Muscle of leg (tissue), 11 donors: ENCODE data around the gene XYLT1. TPM values are rescaled to one million over a fixed set of nuclear protein-coding genes. Genes with fewer than 3 reads are reported as not detected.
"Not testable (repeated sequence)": the region's sequence is repeated elsewhere in the genome, so short reads cannot be mapped to it uniquely, and the experiment has no call there.

Experiments used
- DNase-seq: peaks from one replicate; pipeline ENCODE4 v3.0.0; 2013
- H3K27ac ChIP-seq: one replicate; pipeline ENCODE4 v1.5.1; 2013; ENCODE audit warnings: mild to moderate bottlenecking, low read length, control low read depth
- H3K27me3 ChIP-seq: one replicate; pipeline ENCODE4 v1.6.1; 2013; ENCODE audit warnings: low read length; ENCODE audit not compliant: control insufficient read depth, insufficient read depth
- H3K36me3 ChIP-seq: one replicate; pipeline ENCODE4 v1.6.1; 2013; ENCODE audit warnings: low read length; ENCODE audit not compliant: control insufficient read depth, insufficient read depth
- H3K4me1 ChIP-seq: one replicate; pipeline ENCODE4 v1.6.1; 2013; ENCODE audit warnings: low read length; ENCODE audit not compliant: control insufficient read depth, insufficient read depth
- H3K4me3 ChIP-seq: one replicate; pipeline ENCODE4 v1.5.1; 2013; ENCODE audit warnings: low read length, control low read depth
- H3K9me3 ChIP-seq: replicated peaks from 2 replicates; pipeline ENCODE4 v1.6.1; 2013; ENCODE audit warnings: low read depth, low read length; ENCODE audit not compliant: control insufficient read depth
- WGBS: methylation state at CpG from one replicate; pipeline ENCODE4 v1.1.5; 2013; ENCODE audit warnings: missing lambda C conversion rate; ENCODE audit not compliant: insufficient coverage; 5-methylcytosine and 5-hydroxymethylcytosine counted together
- polyA plus RNA-seq, 8 donors: library from polyadenylated mRNA; unstranded; fragments of 120-200 nt; gene quantifications; one replicate each; pipeline versions ENCODE4 v1.2.1 to v1.2.3, GENCODE V29; 2013; ENCODE audit warnings: inconsistent platforms in 1 of 8, low replicate concordance in 1 of 8; ENCODE audit not compliant: insufficient read length in 8 of 8, insufficient read depth in 1 of 8
- total RNA-seq: library from RNA; stranded (reverse); fragments of 120-200 nt; gene quantifications from one replicate; pipeline ENCODE4 v1.2.4, GENCODE V29; 2013

Gene XYLT1
- total and polyA plus RNA-seq, 9 donors = 4.3 to 9.7 (median 5.3) TPM

DNA sequence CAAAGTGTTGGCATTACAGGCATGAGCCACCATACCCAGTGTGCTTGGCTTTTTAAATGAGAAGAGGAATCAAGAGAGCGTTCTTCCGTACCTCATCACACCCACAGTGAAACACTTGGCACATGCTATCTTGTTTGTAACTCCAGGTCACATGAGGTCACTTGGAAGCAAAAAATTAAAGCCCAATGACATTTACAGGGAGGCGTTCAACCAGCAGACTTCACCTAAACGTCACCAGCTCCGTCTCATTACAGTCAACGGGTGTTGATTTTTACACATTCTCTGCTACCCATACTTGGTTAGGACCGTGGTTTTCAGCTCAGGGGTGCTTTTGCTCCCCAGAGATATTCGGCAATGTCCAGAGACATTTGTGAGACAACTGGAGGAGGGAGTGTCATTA is 127.0 kb downstream of the XYLT1 start:
- no peaks in the 10 kb centered on the region for H3K36me3 ChIP-seq
- H3K27me3 ChIP-seq = no peaks in the 10 kb centered on the region
- peaks cover 51% of the 10 kb centered on the region for H3K4me1 ChIP-seq
- peak overlapping the region; percentile 7 for H3K27ac ChIP-seq
- no peaks in the 10 kb centered on the region for H3K9me3 ChIP-seq
- 72% methylated on average over 6 of the region's 8 CpGs for WGBS
- no peak overlapping the region for H3K4me3 ChIP-seq
- DNase-seq = no peak

GRCh38 chr16:17343028-17343427 is 127.7 kb downstream of the XYLT1 start:
- Histone ChIP-seq H3K27me3 (no peaks in the 10 kb centered on the region), H3K4me1 (peaks cover 49% of the 10 kb centered on the region), H3K9me3 (no peaks in the 10 kb centered on the region), H3K27ac (peak overlapping the region; percentile 20), H3K4me3 (no peak overlapping the region), H3K36me3 (no peaks in the 10 kb centered on the region)
- DNase-seq = no peak
- WGBS = 78% methylated on average over 9 of the region's 10 CpGs

GRCh38 chr16:17342031-17342430 is 128.7 kb downstream of the XYLT1 start:
- DNase-seq = no peak
- WGBS = 95% methylated on average over 2 of the region's 2 CpGs
- no peak overlapping the region for H3K4me3 ChIP-seq
- no peaks in the 10 kb centered on the region for H3K36me3 ChIP-seq
- no peak overlapping the region for H3K27ac ChIP-seq
- peaks cover 39% of the 10 kb centered on the region for H3K4me1 ChIP-seq
- H3K27me3 ChIP-seq = no peaks in the 10 kb centered on the region
- no peaks in the 10 kb centered on the region for H3K9me3 ChIP-seq

GRCh38 chr16:17340804-17341203 is 130.0 kb downstream of the XYLT1 start:
- no peak for DNase-seq
- Histone ChIP-seq H3K4me1 (peaks cover 38% of the 10 kb centered on the region), H3K36me3 (no peaks in the 10 kb centered on the region), H3K4me3 (no peak overlapping the region), H3K27ac (no peak overlapping the region), H3K9me3 (no peaks in the 10 kb centered on the region), H3K27me3 (no peaks in the 10 kb centered on the region)
- WGBS = no CpG with 5 or more reads among the region's 4 CpGs

GRCh38 chr16:17339764-17340541 is 130.8 kb downstream of the XYLT1 start:
- no peak overlapping the region for H3K27ac ChIP-seq
- WGBS = 65% methylated on average over 3 of the region's 7 CpGs
- H3K9me3 ChIP-seq = no peaks in the 10 kb centered on the region
- H3K4me1 ChIP-seq = peaks cover 33% of the 10 kb centered on the region
- H3K27me3 ChIP-seq = no peaks in the 10 kb centered on the region
- no peak overlapping the region for H3K4me3 ChIP-seq
- no peaks in the 10 kb centered on the region for H3K36me3 ChIP-seq
- no peak for DNase-seq

- H3K36me3 ChIP-seq = no peaks in the 10 kb centered on the region
- WGBS = 94% methylated on average over 7 of the region's 7 CpGs
- no peaks in the 10 kb centered on the region for H3K27me3 ChIP-seq
- no peak overlapping the region for H3K27ac ChIP-seq
- H3K9me3 ChIP-seq = no peaks in the 10 kb centered on the region
- no peak for DNase-seq
- no peak overlapping the region for H3K4me3 ChIP-seq
- H3K4me1 ChIP-seq = peaks cover 20% of the 10 kb centered on the region
Observed at GRCh38 chr16:17338244-17338643, 132.5 kb downstream of the XYLT1 start.

DNA sequence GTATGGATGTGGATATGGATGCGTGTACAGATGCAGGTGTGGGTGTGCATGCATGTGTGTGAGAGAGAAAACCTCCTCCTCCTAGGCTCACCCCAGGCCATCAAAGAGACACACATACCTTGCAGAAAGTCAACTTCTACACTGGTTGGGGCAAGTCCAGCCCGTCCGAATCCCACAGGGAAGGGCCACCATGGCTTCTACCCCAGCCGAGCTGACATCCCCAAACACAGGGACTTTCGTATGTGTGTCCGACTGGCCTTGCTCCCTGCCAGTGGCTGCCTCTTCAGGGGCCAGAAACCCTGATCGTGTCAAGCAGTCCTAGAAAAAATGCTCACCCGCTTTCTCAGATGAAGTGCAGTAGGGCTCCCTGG is 134.2 kb downstream of the XYLT1 start:
- Histone ChIP-seq H3K27me3 (no peaks in the 10 kb centered on the region), H3K9me3 (no peaks in the 10 kb centered on the region), H3K4me1 (peaks cover 15% of the 10 kb centered on the region), H3K36me3 (no peaks in the 10 kb centered on the region), H3K4me3 (no peak overlapping the region), H3K27ac (no peak overlapping the region)
- no peak for DNase-seq
- 64% methylated on average over 7 of the region's 8 CpGs for WGBS

DNA sequence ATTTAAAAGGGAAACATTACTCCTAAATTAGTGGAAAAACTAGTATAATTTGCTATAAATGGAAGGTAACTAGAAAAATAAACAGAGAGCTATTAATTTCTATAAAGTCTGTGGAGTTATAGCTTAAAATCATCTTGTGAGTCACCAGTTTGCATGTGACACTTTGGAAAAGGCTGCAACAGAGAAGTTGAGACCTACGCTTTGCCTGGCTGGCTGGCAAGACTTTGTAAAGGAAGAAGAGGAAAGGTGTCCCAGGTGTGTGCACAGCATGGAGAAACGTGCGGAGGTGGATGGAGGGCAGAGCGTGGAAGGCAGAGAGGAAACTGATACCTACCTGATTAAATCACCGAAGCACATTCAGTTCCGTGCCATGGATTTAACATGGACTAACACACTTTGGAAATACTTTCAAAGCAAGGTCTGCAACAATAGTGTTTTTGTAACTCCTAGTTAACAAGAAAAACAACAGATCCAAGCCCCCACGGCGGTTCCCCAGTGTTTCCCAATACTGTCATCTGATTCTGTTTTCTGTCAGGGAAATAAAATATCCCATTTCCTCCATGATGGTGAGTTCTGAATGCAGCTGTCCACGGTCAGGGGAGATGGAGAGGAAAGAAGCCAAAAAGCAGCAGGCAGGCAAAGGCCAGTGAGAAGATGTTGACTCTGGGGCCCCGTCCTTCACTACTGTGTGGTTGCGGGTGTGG is 134.8 kb downstream of the XYLT1 start:
- Histone ChIP-seq H3K4me1 (peaks cover 17% of the 10 kb centered on the region), H3K27me3 (no peaks in the 10 kb centered on the region), H3K27ac (peak overlapping the region; percentile 23), H3K4me3 (no peak overlapping the region), H3K36me3 (no peaks in the 10 kb centered on the region), H3K9me3 (no peaks in the 10 kb centered on the region)
- WGBS = 52% methylated on average over 4 of the region's 11 CpGs
- DNase-seq = peak; percentile 70

GRCh38 chr16:17335406-17335805 is 135.4 kb downstream of the XYLT1 start:
- H3K36me3 ChIP-seq, H3K4me3 ChIP-seq, H3K27me3 ChIP-seq, DNase-seq, H3K9me3 ChIP-seq: not testable (repeated sequence)
- Histone ChIP-seq H3K27ac (peak overlapping the region; percentile 23), H3K4me1 (peaks cover 19% of the 10 kb centered on the region)
- WGBS = 55% methylated on average over 2 of the region's 10 CpGs

GRCh38 chr16:17334096-17334495 is 136.7 kb downstream of the XYLT1 start:
- peaks cover 28% of the 10 kb centered on the region for H3K4me1 ChIP-seq
- no peak overlapping the region for H3K27ac ChIP-seq
- no peaks in the 10 kb centered on the region for H3K36me3 ChIP-seq
- no peak for DNase-seq
- H3K9me3 ChIP-seq = no peaks in the 10 kb centered on the region
- no peaks in the 10 kb centered on the region for H3K27me3 ChIP-seq
- 37% methylated on average over 5 of the region's 5 CpGs for WGBS
- H3K4me3 ChIP-seq = no peak overlapping the region
